MG63 (cell line): ENCODE data around the gene COL27A1. TPM values are rescaled to one million over a fixed set of nuclear protein-coding genes. Genes with fewer than 3 reads are reported as not detected.
"Not testable (repeated sequence)": the region's sequence is repeated elsewhere in the genome, so short reads cannot be mapped to it uniquely, and the experiment has no call there.

Source experiments
- DNase-seq: peaks from one replicate; pipeline ENCODE4 v3.0.0-alpha.2; 2020
- H3K27me3 ChIP-seq: fragments of 250-450 bp; sonication (Bioruptor Pico); 2 replicates; pipeline ENCODE4 v1.5.1; 2020; ENCODE audit warnings: mild to moderate bottlenecking, moderate library complexity
- H3K36me3 ChIP-seq: fragments of 250-450 bp; sonication (Bioruptor Pico); 2 replicates; pipeline ENCODE4 v1.5.1; 2020; ENCODE audit warnings: mild to moderate bottlenecking, moderate library complexity
- H3K4me3 ChIP-seq: fragments of 250-450 bp; sonication (Bioruptor Pico); 2 replicates; pipeline ENCODE4 v1.5.1; 2020; ENCODE audit warnings: mild to moderate bottlenecking, moderate library complexity
- H3K9me3 ChIP-seq: fragments of 250-450 bp; sonication (Bioruptor Pico); 2 replicates; pipeline ENCODE4 v1.5.1; 2020; ENCODE audit warnings: mild to moderate bottlenecking, moderate library complexity
- total RNA-seq: library from RNA; depleted of rRNA; stranded (reverse); fragments of >200 nt; shearing (Covaris generic); gene quantifications from 2 replicates; pipeline ENCODE4 v1.2.3, GENCODE V29; 2014; ENCODE audit warnings: low replicate concordance

Gene COL27A1
- total RNA-seq, 1 experiment from 2014 or later: 1.3 TPM

DNA sequence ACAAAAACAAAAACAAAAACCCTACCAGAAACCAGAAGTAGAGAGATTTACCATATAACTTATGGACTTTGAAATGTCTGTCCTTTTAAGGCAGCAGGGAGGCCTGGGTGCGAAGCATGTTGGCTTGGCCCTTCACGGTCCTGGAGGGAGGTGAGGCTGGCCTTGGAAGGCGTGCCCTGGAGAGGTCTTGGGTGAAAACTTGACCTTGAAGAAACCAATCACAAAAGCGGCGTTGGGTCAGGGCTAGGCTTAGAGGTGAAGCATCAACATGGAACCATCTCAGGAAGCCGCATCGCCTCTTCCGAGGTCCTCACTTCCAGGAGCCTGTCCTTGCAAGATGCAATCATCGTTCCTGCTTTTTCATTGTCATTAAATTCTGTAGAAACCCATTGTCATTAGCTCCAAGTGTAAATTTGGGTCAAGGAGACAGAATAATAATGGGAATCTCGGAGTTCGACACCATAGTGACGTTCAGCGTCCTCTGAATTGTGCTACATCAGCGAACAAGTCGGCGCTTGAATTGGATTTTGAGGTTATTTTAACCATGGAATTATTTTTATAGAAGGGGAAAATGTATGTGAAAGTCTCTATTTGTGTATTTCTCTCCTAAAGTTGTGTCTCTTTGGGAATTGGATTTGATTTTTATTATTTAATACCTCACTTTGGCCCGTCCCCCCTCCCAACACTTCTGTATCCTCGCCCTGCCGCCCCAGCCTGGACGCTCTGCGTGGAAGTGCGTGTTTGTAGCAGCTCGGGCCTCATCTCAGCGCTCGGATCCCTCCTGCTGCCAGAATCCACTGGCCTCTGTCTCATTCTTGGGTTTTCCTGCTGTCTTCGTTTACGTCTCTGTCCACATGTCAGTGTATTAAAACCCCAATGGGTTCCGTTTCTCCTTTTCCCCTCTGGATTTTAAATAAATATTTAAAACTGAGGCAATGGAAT is 156.5 kb downstream of the COL27A1 start:
- no peaks in the 10 kb centered on the region for H3K9me3 ChIP-seq
- no peaks in the 10 kb centered on the region for H3K27me3 ChIP-seq
- no peak for DNase-seq
- H3K36me3 ChIP-seq: no peaks in the 10 kb centered on the region
- no peak overlapping the region for H3K4me3 ChIP-seq

GRCh38 chr9:114312513-114312875 is 157.2 kb downstream of the COL27A1 start:
- no peaks in the 10 kb centered on the region for H3K27me3 ChIP-seq
- H3K4me3 ChIP-seq: no peak overlapping the region
- DNase-seq: no peak
- H3K36me3 ChIP-seq: no peaks in the 10 kb centered on the region
- no peaks in the 10 kb centered on the region for H3K9me3 ChIP-seq

DNA sequence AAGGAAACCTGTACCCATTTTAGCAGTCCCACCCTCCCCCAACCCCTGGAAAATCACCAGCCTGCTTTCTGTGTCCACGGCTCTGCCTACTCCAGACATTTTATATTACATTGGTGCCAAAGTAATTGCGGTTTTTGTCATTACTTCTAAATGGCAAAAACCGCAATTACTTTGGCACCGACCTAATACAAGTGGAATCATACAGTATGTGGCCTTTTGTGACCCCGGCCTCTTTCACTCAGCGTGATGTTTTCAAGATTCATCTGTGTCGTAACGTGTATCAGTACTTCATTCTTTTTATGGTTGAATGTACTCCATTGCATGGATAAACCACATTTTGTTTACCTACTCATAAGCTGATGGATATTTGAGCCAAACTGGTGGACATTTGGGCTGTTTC is 157.8 kb downstream of the COL27A1 start:
- Histone ChIP-seq H3K4me3 (no peak overlapping the region), H3K27me3 (no peaks in the 10 kb centered on the region), H3K9me3 (no peaks in the 10 kb centered on the region), H3K36me3 (no peaks in the 10 kb centered on the region)
- peak; percentile 32 for DNase-seq

GRCh38 chr9:114314256-114314867 is 159.0 kb downstream of the COL27A1 start:
- H3K36me3 ChIP-seq: no peaks in the 10 kb centered on the region
- no peaks in the 10 kb centered on the region for H3K9me3 ChIP-seq
- no peak overlapping the region for H3K4me3 ChIP-seq
- no peaks in the 10 kb centered on the region for H3K27me3 ChIP-seq
- no peak for DNase-seq

DNA sequence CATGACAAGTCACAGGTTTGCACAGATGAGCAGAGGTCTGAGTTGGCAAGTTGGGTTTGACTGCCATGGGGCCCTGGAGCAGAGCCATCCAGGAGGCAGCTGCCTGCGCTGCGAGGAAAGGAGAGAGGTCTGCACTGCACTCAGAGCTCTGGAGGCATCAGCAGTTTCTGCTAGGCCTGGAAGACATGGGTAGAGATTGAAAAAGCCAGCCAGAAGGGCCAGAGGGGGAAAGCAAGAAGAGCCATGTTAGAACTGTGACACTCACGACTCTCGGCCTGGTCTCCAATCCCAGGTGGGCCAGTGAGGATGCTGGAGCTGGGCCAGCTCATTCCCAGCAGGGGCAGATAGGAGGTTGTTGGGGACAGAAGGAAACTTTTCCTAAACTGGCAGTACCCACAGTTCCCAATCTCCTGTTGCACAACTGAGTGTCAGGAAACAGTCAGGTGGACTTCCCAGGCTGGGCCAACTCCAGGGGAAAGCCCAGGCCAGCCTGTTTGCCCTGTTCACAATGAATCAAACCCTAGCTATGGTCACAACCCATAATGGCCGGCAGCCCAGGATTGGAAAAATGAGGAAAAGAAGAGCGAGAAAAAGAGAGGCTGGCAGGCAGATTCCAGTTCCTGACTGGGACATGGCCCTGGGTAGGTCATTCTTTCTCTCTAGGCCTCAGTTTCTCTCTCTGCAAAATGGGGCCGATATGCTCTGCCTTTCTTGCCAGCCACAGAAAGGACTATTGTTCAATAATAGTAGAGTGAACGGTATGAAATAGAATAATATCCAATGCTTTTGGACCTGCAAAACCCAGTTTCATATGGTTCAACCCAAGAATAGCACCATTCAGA is 159.8 kb downstream of the COL27A1 start:
- peak; percentile 37 for DNase-seq
- no peaks in the 10 kb centered on the region for H3K36me3 ChIP-seq
- no peaks in the 10 kb centered on the region for H3K9me3 ChIP-seq
- no peaks in the 10 kb centered on the region for H3K27me3 ChIP-seq
- no peak overlapping the region for H3K4me3 ChIP-seq

DNA sequence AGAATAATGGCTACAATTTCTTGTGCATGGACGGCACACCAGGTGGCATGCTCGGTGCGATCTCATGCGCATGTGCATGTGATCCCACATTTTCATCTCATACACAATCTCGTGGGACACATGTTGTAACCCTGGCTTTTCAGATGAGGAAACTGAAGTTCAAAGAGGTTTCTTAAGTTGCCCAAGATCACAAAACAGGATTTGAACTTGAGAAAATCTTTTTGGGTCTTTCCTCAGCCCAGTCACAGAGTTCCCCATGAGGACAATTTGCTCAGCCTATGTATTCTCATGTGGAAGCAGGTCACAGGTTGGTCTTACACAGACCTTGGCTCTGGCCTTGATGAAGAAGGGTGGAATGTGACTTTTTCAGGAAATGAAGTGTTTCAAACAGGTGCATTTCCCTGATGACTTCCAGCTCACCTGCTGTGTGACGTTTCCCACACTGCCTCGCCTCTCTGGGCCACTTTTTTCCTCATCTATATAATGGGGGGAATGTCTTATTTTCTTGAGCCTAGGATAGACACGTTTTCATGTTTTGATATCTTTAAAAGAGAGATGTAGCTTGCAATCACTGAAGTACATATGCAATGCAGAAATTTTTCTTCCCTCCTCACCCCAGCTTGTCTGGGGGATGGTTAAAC is 160.5 kb downstream of the COL27A1 start:
- DNase-seq: no peak
- Histone ChIP-seq H3K9me3 (no peaks in the 10 kb centered on the region), H3K27me3 (no peaks in the 10 kb centered on the region), H3K4me3 (no peak overlapping the region), H3K36me3 (no peaks in the 10 kb centered on the region)

DNA sequence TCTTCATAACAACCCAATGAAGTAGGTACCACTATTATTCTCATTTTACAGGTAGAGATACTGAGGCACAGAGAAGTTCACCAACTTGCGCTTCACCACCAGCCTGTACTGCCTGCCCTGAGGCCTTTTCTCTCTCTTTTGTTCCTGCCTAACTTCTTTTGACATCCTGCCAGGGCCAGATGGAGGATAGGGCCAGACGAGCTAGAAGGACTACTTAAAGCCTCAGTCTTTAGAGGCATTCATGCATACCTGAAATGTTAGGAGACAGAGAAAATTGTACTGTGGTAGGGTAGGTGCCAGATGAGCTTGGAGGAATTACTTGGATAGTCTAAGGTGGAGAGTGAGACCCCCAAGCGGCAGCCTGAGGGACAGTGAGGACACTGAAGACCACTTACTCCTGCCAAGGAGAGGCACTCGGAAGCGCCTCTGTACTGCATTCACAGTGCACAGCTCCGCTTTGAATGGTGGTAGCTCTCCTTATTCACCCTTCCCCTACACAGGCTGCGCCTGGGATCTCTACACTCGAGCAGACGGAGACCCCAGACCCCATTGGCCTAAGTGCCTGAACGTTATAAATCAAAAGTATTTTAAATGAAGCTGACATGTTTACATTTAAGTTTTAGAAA is 161.4 kb downstream of the COL27A1 start:
- no peaks in the 10 kb centered on the region for H3K27me3 ChIP-seq
- H3K36me3 ChIP-seq: no peaks in the 10 kb centered on the region
- H3K4me3 ChIP-seq: no peak overlapping the region
- no peak for DNase-seq
- no peaks in the 10 kb centered on the region for H3K9me3 ChIP-seq

- Histone ChIP-seq H3K4me3 (no peak overlapping the region), H3K9me3 (no peaks in the 10 kb centered on the region), H3K36me3 (no peaks in the 10 kb centered on the region), H3K27me3 (no peaks in the 10 kb centered on the region)
- no peak for DNase-seq
Measured at GRCh38 chr9:114317665-114318357, 162.5 kb downstream of the COL27A1 start.

DNA sequence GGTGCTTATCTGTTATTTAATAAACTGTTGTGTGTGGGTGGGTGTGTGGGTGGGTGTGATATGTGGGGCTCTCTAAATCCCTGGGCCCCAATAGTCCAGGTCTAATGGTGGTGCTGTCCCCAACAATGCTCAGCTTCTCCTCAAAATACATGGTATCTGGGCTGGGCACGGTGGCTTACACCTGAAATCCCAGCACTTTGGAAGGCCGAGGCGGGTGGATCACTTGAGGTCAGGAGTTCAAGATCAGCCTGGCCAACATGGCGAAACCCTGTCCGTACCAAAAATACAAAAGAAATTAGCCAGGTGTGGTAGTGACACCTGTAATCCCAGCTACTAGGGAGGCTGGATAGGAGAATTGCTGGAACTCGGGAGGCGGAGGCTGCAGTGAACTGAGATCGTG is 163.1 kb downstream of the COL27A1 start:
- no peak overlapping the region for H3K4me3 ChIP-seq
- DNase-seq: no peak
- H3K36me3 ChIP-seq: no peaks in the 10 kb centered on the region
- H3K27me3 ChIP-seq: no peaks in the 10 kb centered on the region
- H3K9me3 ChIP-seq: no peaks in the 10 kb centered on the region

- Histone ChIP-seq H3K4me3 (no peak overlapping the region), H3K27me3 (no peaks in the 10 kb centered on the region), H3K9me3 (no peaks in the 10 kb centered on the region), H3K36me3 (no peaks in the 10 kb centered on the region)
- DNase-seq: no peak
Measured at GRCh38 chr9:114319147-114319546, 163.8 kb downstream of the COL27A1 start.

DNA sequence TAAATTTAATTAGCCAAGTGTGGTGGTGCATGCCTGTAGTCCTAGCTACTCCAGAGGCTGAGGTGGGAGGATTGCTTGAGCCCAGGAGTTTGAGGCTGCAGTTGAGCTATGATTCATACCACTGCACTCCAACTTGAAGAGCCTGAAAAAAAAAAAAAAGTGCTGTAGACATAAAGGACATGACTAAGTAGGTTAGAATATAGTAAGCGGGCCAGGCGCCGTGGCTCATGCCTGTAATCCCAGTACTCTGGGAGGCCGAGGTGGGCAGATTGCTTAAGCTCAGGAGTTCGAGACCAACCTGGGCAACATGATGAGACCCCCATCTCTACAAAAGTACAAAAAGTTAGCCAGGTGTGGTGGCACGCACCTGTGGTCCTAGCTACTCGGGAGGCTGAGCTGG is 165.4 kb downstream of the COL27A1 start:
- not testable (repeated sequence) for H3K27me3 ChIP-seq, H3K36me3 ChIP-seq, H3K9me3 ChIP-seq, H3K4me3 ChIP-seq
- DNase-seq: peak; percentile 75

GRCh38 chr9:114321759-114322158 is 166.4 kb downstream of the COL27A1 start:
- peak; percentile 79 for DNase-seq
- Histone ChIP-seq H3K36me3 (no peaks in the 10 kb centered on the region), H3K9me3 (no peaks in the 10 kb centered on the region), H3K27me3 (no peaks in the 10 kb centered on the region), H3K4me3 (no peak overlapping the region)

GRCh38 chr9:114322160-114322818 is 167.0 kb downstream of the COL27A1 start:
- H3K4me3 ChIP-seq, H3K36me3 ChIP-seq, H3K27me3 ChIP-seq, H3K9me3 ChIP-seq: not testable (repeated sequence)
- DNase-seq: peak; percentile 57

DNA sequence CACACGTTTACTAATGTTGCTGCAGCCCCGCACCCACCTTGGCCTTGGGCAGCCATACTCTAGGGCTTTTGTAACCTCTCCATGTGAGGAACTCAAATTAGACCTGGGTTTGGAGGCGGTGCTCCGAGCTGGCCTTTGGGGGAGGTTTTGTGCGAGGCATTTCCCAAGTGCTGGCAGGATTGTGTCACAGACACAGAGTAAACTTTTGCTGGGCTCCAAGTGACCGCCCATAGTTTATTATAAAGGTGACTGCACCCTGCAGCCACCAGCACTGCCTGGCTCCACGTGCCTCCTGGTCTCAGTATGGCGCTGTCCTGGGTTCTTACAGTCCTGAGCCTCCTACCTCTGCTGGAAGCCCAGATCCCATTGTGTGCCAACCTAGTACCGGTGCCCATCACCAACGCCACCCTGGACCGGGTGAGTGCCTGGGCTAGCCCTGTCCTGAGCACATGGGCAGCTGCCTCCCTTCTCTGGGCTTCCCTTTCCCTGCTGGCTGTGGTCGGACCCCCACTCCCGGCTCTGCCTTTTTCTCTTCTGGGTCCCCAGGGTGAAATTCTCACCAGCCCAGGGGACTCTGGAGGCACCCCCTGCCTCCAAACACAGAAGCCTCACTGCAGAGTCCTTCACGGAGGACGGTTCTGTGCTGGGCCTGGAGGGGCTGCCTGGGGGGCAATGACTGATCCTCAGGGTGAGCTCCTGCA is 167.6 kb downstream of the COL27A1 start, which contains the start of gene ORM1:
TSS of gene ORM1 (plus strand) at position 268 of the 701 bp plus-strand sequence. CDS start at position 304, 36 bp downstream.
- not testable (repeated sequence) for H3K27me3 ChIP-seq, H3K9me3 ChIP-seq, H3K4me3 ChIP-seq, DNase-seq, H3K36me3 ChIP-seq

GRCh38 chr9:114323849-114324248 is 168.5 kb downstream of the COL27A1 start:
- not testable (repeated sequence) for H3K9me3 ChIP-seq, H3K36me3 ChIP-seq, H3K27me3 ChIP-seq, DNase-seq, H3K4me3 ChIP-seq
